HepG2 (cell line): Measurements from ENCODE around the gene CDK18. TPM values are rescaled to one million over a fixed set of nuclear protein-coding genes. Genes with fewer than 3 reads are reported as not detected.

ENCODE experiments used
- ATRX ChIP-seq: sonication (generic); formaldehyde crosslinking; IDR thresholded peaks from 2 replicates; pipeline ENCODE4 v1.4.0; 2020; ENCODE audit warnings: missing genetic modification reagents, borderline replicate concordance
- BCL3 ChIP-seq: sonication (generic); formaldehyde crosslinking; IDR thresholded peaks from 2 replicates; pipeline ENCODE4 v1.5.1; 2020; ENCODE audit warnings: mild to moderate bottlenecking, missing genetic modification reagents, moderate library complexity
- CREB3 ChIP-seq: sonication (generic); formaldehyde crosslinking; IDR thresholded peaks from 2 replicates; pipeline ENCODE4 v1.5.0; 2020; ENCODE audit warnings: missing genetic modification reagents
- DMTF1 ChIP-seq: sonication (generic); formaldehyde crosslinking; IDR thresholded peaks from 2 replicates; pipeline ENCODE4 v1.4.0; 2020; ENCODE audit warnings: mild to moderate bottlenecking, missing genetic modification reagents
- FOSL2 ChIP-seq: sonication (generic); formaldehyde crosslinking; IDR thresholded peaks from 2 replicates; pipeline ENCODE4 v1.4.0; 2020; ENCODE audit warnings: missing genetic modification reagents
- GPN1 ChIP-seq: sonication (generic); formaldehyde crosslinking; IDR thresholded peaks from 2 replicates; pipeline ENCODE4 v1.5.1; 2020; ENCODE audit warnings: missing genetic modification reagents, borderline replicate concordance
- HBP1 ChIP-seq: IDR thresholded peaks from 2 replicates; pipeline ENCODE4 v1.6.1; 2016; ENCODE audit warnings: low read depth, control low read depth
- ISL2 ChIP-seq: sonication (generic); formaldehyde crosslinking; IDR thresholded peaks from 2 replicates; pipeline ENCODE4 v1.5.0; 2020; ENCODE audit warnings: missing genetic modification reagents
- NKX3-1 ChIP-seq: sonication (generic); formaldehyde crosslinking; IDR thresholded peaks from 2 replicates; pipeline ENCODE4 v1.5.0; 2020; ENCODE audit warnings: missing genetic modification reagents
- PAXIP1 ChIP-seq: sonication (generic); formaldehyde crosslinking; conservative IDR thresholded peaks from 2 replicates; pipeline ENCODE4 v1.4.0; 2020; ENCODE audit warnings: mild to moderate bottlenecking, missing genetic modification reagents, moderate library complexity
- RBM39 ChIP-seq: fragments of 200-400 bp; formaldehyde crosslinking; IDR thresholded peaks from one replicate; pipeline ENCODE4 v1.6.1; 2018; ENCODE audit warnings: antibody characterized with exemption, mild to moderate bottlenecking, low read depth, low read length; ENCODE audit not compliant: poor library complexity, severe bottlenecking
- SMC3 ChIP-seq: IDR thresholded peaks from 2 replicates; pipeline ENCODE4 v1.6.1; 2011; ENCODE audit warnings: low read length, improper control_type of control experiment
- THRA ChIP-seq: sonication (generic); formaldehyde crosslinking; IDR thresholded peaks from 2 replicates; pipeline ENCODE4 v1.4.0; 2020; ENCODE audit warnings: missing genetic modification reagents, borderline replicate concordance
- ZNF512 ChIP-seq: sonication (generic); formaldehyde crosslinking; IDR thresholded peaks from 2 replicates; pipeline ENCODE4 v1.4.0; 2020; ENCODE audit warnings: mild to moderate bottlenecking, missing genetic modification reagents
- ZSCAN21 ChIP-seq: sonication (generic); formaldehyde crosslinking; IDR thresholded peaks from 2 replicates; pipeline ENCODE4 v1.8.0; 2022; ENCODE audit warnings: mild to moderate bottlenecking, missing genetic modification reagents, moderate library complexity, borderline replicate concordance
- polyA plus RNA-seq, 8 experiments: library from polyadenylated mRNA; depleted of rRNA in 3 of 8; stranded (reverse) in 7 of 8; unstranded in 1 of 8; fragments of >200 nt; fragmentation: Illumina TruSeq in 4 of 8; extraction: Trizol in 4 of 8; gene quantifications; 2 replicates each; pipeline versions ENCODE4 v1.2.1 to v1.2.3, GENCODE V29; 2011 to 2016; ENCODE audit warnings: low read depth in 4 of 8, missing spikeins in 1 of 8, mixed read lengths in 1 of 8; ENCODE audit not compliant: insufficient read depth in 1 of 8
- total RNA-seq, 5 experiments: library from RNA; depleted of rRNA; stranded (reverse); fragments of >200 nt; fragmentation: Illumina TruSeq; extraction: Trizol; gene quantifications; 2 replicates each; pipeline ENCODE4 v1.2.3, GENCODE V29; 2016; ENCODE audit warnings: low read depth in 1 of 5

Gene CDK18
- total and polyA plus RNA-seq, 2 of the 13 experiments (the other 11 are each of a cell fraction or from before 2014, with no cell fraction given): 6.4 to 38.8 TPM

- no peak for TF ChIP-seq DMTF1 (CRISPR knock-in tag)
- no peak for TF ChIP-seq ZSCAN21
- no peak for TF ChIP-seq PAXIP1
- TF ChIP-seq GPN1 (CRISPR knock-in tag): no peak
- TF ChIP-seq CREB3 (CRISPR knock-in tag): no peak
- TF ChIP-seq HBP1 (CRISPR knock-in tag): no peak
- no peak for TF ChIP-seq BCL3 (CRISPR knock-in tag)
- TF ChIP-seq SMC3: peak; percentile 97
- no peak for TF ChIP-seq NKX3-1 (CRISPR knock-in tag)
- no peak for TF ChIP-seq THRA (CRISPR knock-in tag)
- TF ChIP-seq ATRX (CRISPR knock-in tag): no peak
- TF ChIP-seq FOSL2 (CRISPR knock-in tag): peak; percentile 23; the same call in 1 of the 2 replicates
- no peak for TF ChIP-seq RBM39
- TF ChIP-seq ISL2 (CRISPR knock-in tag): no peak
- no peak for TF ChIP-seq ZNF512 (CRISPR knock-in tag)
Measured at GRCh38 chr1:205488074-205488723, 16.3 kb upstream of the CDK18 start (continued).
